Stimulated activated memory B cell treated with anti-CD40 and anti-IgM and Interleukin-4, amounts not matched to agents 10 μg/mL and 1 μg/mL and 100 μg/mL, for 72 hours (primary cell): ENCODE results near the gene VAV2.

Experiments
- ATAC-seq: fragments of 150-1000 bp; cut with Tn5 transposase; 2 replicates; pipeline ENCODE4 v1.10.0; 2021
- H3K27ac Mint-ChIP-seq: one replicate; pipeline ENCODE4 v1.8.0; 2022; ENCODE audit warnings: mild to moderate bottlenecking, mixed read lengths
- H3K27me3 Mint-ChIP-seq: one replicate; pipeline ENCODE4 v1.8.0; 2022; ENCODE audit warnings: mixed read lengths
- H3K36me3 Mint-ChIP-seq: one replicate; pipeline ENCODE4 v1.8.0; 2022; ENCODE audit warnings: mixed read lengths
- H3K4me1 Mint-ChIP-seq: one replicate; pipeline ENCODE4 v1.8.0; 2022; ENCODE audit warnings: mixed read lengths
- H3K4me3 Mint-ChIP-seq: one replicate; pipeline ENCODE4 v1.8.0; 2022; ENCODE audit warnings: mild to moderate bottlenecking, moderate library complexity, mixed read lengths
- H3K9me3 Mint-ChIP-seq: one replicate; pipeline ENCODE4 v1.8.0; 2022; ENCODE audit warnings: mixed read lengths

Gene VAV2

DNA sequence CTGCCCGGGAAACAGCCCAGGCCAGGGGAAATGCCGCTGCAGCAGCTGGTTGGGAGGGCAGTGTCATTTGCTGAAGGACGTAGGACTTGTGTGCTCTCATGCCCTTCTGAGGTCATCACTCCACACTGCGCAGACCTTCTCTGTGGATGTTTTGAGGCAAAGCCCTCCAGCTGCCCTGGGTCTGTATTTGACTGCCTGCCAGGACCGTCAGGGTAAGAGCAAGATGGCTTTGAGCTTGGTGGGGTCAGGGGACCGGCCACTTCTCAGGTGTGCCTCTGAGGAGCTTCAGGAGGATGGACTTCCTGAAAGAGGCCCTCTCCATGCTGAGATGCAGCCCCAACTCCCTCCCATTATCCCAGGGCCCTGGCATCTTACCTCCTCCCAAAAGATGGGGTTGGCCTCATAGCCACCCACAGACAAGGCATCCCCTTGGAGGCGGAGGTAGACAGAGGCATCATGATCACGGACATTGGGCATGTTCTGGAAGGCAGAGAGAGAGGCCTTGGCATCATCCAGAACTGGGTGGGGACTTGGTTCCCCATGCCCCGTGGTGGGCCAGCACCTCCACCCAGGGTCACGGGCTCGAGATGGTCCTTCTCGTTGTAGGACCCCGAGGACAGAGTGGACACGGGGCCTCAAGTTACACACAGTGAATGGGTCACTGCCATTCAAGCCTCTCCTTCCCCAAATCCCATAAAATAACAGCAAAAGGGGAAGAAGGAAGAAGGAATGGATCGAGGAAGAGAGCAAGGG lies 273.4 kb downstream of the VAV2 start:
- Mint-ChIP-seq H3K4me1 (peaks cover 7% of the 10 kb centered on the region), H3K27me3 (peaks cover 94% of the 10 kb centered on the region), H3K36me3 (no peaks in the 10 kb centered on the region), H3K27ac (no peak overlapping the region), H3K4me3 (no peak overlapping the region), H3K9me3 (peaks cover 6% of the 10 kb centered on the region)
- no peak for ATAC-seq

- no peak for ATAC-seq
- H3K4me3 Mint-ChIP-seq = no peak overlapping the region
- H3K36me3 Mint-ChIP-seq = no peaks in the 10 kb centered on the region
- peaks cover 99% of the 10 kb centered on the region for H3K27me3 Mint-ChIP-seq
- H3K9me3 Mint-ChIP-seq = peaks cover 6% of the 10 kb centered on the region
- peaks cover 13% of the 10 kb centered on the region for H3K4me1 Mint-ChIP-seq
- H3K27ac Mint-ChIP-seq = no peak overlapping the region
These were observed 274.8 kb downstream of the VAV2 start for GRCh38 chr9:133717113-133718031.

DNA sequence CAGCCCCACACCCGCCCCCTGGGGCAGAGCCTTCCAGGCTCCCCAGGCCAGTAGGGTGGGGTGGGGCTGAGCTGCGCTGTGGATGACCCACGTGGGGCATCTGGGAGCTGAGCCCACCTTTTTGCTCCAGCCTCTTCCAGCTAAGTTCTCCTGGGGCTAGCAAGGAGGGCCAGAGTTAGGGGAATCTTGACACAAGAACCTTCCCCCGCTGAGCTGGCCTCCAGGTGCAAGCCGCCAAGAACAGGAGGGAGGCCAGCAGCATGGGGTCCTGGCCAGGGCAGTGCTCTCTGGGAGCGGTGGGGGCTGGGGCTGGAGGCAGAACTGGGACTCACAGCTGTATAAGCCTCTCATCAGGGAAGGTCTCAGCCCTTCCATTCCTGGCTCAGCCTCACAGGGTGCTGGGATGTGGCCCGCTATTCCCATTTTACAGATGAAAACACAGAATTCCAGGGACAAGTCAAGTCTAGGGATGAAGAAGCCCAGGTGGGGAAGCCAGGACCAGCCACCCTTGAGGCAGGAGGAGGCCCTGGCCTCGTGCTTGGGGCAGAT lies 275.5 kb downstream of the VAV2 start:
- Mint-ChIP-seq H3K9me3 (peaks cover 6% of the 10 kb centered on the region), H3K4me1 (peaks cover 13% of the 10 kb centered on the region), H3K27ac (no peak overlapping the region), H3K36me3 (no peaks in the 10 kb centered on the region), H3K27me3 (peaks cover 97% of the 10 kb centered on the region), H3K4me3 (no peak overlapping the region)
- no peak for ATAC-seq

GRCh38 chr9:133715866-133716563 lies 276.1 kb downstream of the VAV2 start:
- H3K27ac Mint-ChIP-seq = no peak overlapping the region
- peaks cover 6% of the 10 kb centered on the region for H3K9me3 Mint-ChIP-seq
- peaks cover 13% of the 10 kb centered on the region for H3K4me1 Mint-ChIP-seq
- no peak overlapping the region for H3K4me3 Mint-ChIP-seq
- no peaks in the 10 kb centered on the region for H3K36me3 Mint-ChIP-seq
- H3K27me3 Mint-ChIP-seq = peaks cover 90% of the 10 kb centered on the region
- ATAC-seq = no peak

DNA sequence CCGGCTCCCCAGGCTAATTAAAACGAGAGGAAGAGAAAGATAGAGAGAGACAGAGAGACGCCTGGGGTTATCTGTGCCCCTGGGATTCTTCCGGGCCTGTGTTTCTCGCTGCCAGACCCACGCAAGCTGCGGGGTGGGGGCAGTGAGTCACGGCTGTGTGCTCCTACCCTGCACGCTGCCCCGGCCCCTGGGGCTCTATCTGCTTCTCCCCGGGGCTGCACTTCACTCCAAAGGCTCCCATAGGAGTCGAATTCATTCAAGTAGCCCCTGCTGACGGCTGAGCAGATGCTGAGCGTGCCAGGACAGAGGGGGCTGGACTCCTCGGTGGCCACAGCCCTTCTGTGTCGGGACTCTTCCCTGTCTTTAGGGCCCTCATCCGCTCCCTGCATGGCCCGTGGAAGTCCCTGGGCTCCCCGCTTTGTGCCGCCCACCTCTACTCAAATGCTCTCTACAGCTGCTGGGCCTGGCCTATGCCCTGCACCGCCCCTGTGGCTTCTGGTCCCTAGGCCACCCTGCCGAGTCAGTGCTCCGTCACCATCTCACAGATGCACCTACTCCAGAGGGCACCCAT lies 276.7 kb downstream of the VAV2 start:
- Mint-ChIP-seq H3K4me3 (no peak overlapping the region), H3K36me3 (no peaks in the 10 kb centered on the region), H3K4me1 (peaks cover 13% of the 10 kb centered on the region), H3K9me3 (peaks cover 2% of the 10 kb centered on the region), H3K27ac (no peak overlapping the region), H3K27me3 (peaks cover 90% of the 10 kb centered on the region)
- no peak for ATAC-seq

- Mint-ChIP-seq H3K9me3 (no peaks in the 10 kb centered on the region), H3K36me3 (no peaks in the 10 kb centered on the region), H3K27me3 (peaks cover 91% of the 10 kb centered on the region), H3K27ac (no peak overlapping the region), H3K4me1 (peaks cover 13% of the 10 kb centered on the region), H3K4me3 (no peak overlapping the region)
- no peak for ATAC-seq
These were observed 277.4 kb downstream of the VAV2 start for GRCh38 chr9:133714606-133715294.

DNA sequence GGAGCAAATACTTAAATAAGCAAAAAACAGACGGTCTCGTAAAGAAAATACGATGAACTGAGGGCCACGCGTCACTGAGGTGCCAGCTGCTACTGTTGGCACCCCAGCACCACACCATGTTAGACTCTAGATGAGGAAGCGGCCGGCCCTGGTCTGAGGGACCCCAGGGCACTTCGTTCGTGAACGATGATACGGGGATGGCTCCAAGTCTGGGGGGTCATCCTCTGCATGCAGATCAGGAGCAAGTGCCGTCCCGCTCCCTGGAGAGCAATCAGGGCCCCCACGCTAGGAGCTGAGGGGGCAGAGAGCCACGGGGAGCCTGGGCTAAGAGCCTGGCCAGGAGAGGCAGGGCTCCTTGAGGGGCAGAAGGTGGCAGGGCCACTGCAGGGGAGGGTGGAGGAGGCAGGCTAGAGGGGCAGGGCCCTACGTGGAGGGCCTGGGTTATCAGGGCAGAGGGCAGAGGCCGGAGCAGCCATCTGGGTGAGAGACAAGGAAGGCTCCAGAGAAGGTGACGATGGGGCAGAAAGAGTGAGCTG lies 278.1 kb downstream of the VAV2 start:
- Mint-ChIP-seq H3K9me3 (no peaks in the 10 kb centered on the region), H3K27me3 (peaks cover 89% of the 10 kb centered on the region), H3K36me3 (no peaks in the 10 kb centered on the region), H3K27ac (no peak overlapping the region), H3K4me3 (no peak overlapping the region), H3K4me1 (peaks cover 13% of the 10 kb centered on the region)
- ATAC-seq = no peak

GRCh38 chr9:133713150-133713959 lies 278.8 kb downstream of the VAV2 start:
- H3K4me3 Mint-ChIP-seq = no peak overlapping the region
- ATAC-seq = no peak
- peaks cover 13% of the 10 kb centered on the region for H3K4me1 Mint-ChIP-seq
- no peaks in the 10 kb centered on the region for H3K9me3 Mint-ChIP-seq
- H3K27me3 Mint-ChIP-seq = peaks cover 82% of the 10 kb centered on the region
- H3K36me3 Mint-ChIP-seq = no peaks in the 10 kb centered on the region
- no peak overlapping the region for H3K27ac Mint-ChIP-seq

DNA sequence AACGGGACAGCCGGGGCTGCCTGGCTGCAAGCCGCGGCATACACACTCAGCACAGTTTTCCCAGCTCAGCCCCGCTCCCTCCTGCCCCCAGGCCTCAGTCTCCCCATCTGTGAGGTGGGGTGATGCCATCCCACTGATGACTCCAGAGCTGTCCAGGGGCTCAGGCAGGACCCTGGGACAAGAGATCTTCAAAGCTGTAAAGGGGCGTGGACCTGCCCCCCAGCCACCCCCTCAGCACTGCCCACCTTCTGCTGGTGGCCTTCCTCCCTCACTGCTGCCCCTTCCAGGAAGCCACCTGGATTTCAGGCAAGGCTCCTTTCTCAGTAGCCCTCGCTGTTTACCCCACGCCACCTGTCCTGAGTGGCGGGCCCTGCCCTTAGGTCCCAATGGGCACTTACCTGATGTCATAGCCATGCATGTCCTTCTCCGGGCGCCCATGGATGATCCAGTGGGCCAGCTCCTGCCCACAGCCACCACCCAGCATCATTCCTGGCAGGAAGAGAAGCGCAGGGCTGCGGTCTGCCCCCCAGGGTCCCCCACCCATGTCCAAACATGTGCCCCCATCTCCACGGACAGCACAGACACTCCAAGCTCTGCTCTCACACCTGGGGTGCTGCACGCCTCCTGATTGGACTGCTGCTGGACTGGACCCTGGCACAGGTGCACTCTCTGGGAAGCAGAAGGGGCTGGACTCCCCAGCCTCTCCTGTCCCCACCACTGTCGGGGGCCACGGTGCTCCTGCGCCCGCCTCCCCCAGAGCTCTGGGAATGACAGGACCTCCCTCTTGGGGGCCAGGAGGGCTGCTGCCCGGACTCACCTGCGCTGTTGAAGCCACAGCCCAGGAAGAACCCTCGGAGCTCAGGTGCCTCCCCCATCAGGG lies 279.7 kb downstream of the VAV2 start:
- Mint-ChIP-seq H3K27ac (no peak overlapping the region), H3K4me3 (no peak overlapping the region), H3K36me3 (no peaks in the 10 kb centered on the region), H3K9me3 (no peaks in the 10 kb centered on the region), H3K27me3 (peaks cover 73% of the 10 kb centered on the region), H3K4me1 (peaks cover 13% of the 10 kb centered on the region)
- no peak for ATAC-seq
